Activated B cell treated with CpG ODN at 0.5 μM for 24 hours (primary cell): ENCODE results near the gene GSTO1. TPM values are rescaled to one million over a fixed set of nuclear protein-coding genes. Genes with fewer than 3 reads are reported as not detected.

Source experiments
- ATAC-seq: fragments of 200-7000 bp; cut with Tn5 transposase; one replicate; pipeline ENCODE4 v1.10.0; 2021; ENCODE audit warnings: low read depth, mild to moderate bottlenecking, moderate library complexity
- CTCF ChIA-PET: fragments of 350-600 bp; sonication (Branson Sonifier 250); formaldehyde crosslinking; loops from one replicate; lab custom pipeline; 2021; ENCODE audit warnings: antibody characterized with exemption; lab: Charles Lee
- POLR2A ChIA-PET: fragments of 350-600 bp; sonication (Branson Sonifier 250); formaldehyde crosslinking; loops from one replicate; lab custom pipeline; 2021; ENCODE audit warnings: antibody characterized with exemption; lab: Charles Lee
- DNase-seq: peaks from one replicate; pipeline ENCODE4 v3.0.0; 2022
- H3K27ac Mint-ChIP-seq: one replicate; pipeline ENCODE4 v1.8.0; 2020; ENCODE audit warnings: mixed read lengths
- H3K27me3 Mint-ChIP-seq: one replicate; pipeline ENCODE4 v1.8.0; 2021; ENCODE audit warnings: mixed read lengths
- H3K36me3 Mint-ChIP-seq: one replicate; pipeline ENCODE4 v1.8.0; 2021; ENCODE audit warnings: low read depth, mixed read lengths
- H3K4me1 Mint-ChIP-seq: one replicate; pipeline ENCODE4 v1.8.0; 2021; ENCODE audit warnings: mixed read lengths
- H3K4me3 Mint-ChIP-seq: one replicate; pipeline ENCODE4 v1.8.0; 2020; ENCODE audit warnings: mild to moderate bottlenecking, mixed read lengths
- H3K9me3 Mint-ChIP-seq: one replicate; pipeline ENCODE4 v1.8.0; 2020; ENCODE audit warnings: mixed read lengths
- CTCF ChIP-seq: fragments of 200-600 bp; IDR thresholded peaks from one replicate; pipeline ENCODE4 v1.8.0; 2022; ENCODE audit warnings: antibody characterized with exemption, mild to moderate bottlenecking
- intact Hi-C: fragments of 100-400 bp; cut with micrococcal nuclease; formaldehyde crosslinking; loops from one replicate; pipeline ENCODE4 v1.15.1; 2024
- total RNA-seq: library from RNA; stranded (reverse); gene quantifications from 2 replicates; pipeline ENCODE4 v1.2.3, GENCODE V29; 2022

Gene GSTO1
- total RNA-seq, 1 donor from 2014 or later = 43.0 TPM

GRCh38 chr10:104306897-104307296, 52.2 kb downstream of the GSTO1 start:
- ATAC-seq = no peak
- Mint-ChIP-seq H3K36me3 (peaks cover 19% of the 10 kb centered on the region), H3K27me3 (no peaks in the 10 kb centered on the region), H3K9me3 (no peaks in the 10 kb centered on the region), H3K4me1 (peaks cover 23% of the 10 kb centered on the region), H3K4me3 (no peak overlapping the region), H3K27ac (no peak overlapping the region)
- CTCF ChIA-PET = interaction anchor here (1.0 to 8.7 kb wide), 12 partner anchors 14 to 47 kb away, joined by 3 to 208 read pairs (median 9); partner anchors contain the start of genes CFAP58 and ITPRIP
- intact Hi-C loops = no loop called here
- POLR2A ChIA-PET = interaction anchor here (1.6 to 3.0 kb wide), 3 partner anchors 22 to 44 kb away, joined by 11 to 32 read pairs (median 22); partner anchors contain the start of gene ITPRIP
- no peak for DNase-seq
- no peak for TF ChIP-seq CTCF

GRCh38 chr10:104307576-104308438, 53.1 kb downstream of the GSTO1 start:
- no peak overlapping the region for H3K4me3 Mint-ChIP-seq
- no peak for TF ChIP-seq CTCF
- H3K4me1 Mint-ChIP-seq = peaks cover 23% of the 10 kb centered on the region
- peak overlapping the region; percentile 64 for H3K27ac Mint-ChIP-seq
- no peak for DNase-seq
- CTCF ChIA-PET = interaction anchor here (0.6 to 8.7 kb wide), 9 partner anchors 13 to 46 kb away, joined by 3 to 208 read pairs (median 7); partner anchors contain the start of gene CFAP58
- POLR2A ChIA-PET = interaction anchor here (0.5 to 3.0 kb wide), 3 partner anchors 40 to 1107 kb away, joined by 3 to 22 read pairs (median 4); no protein-coding TSS in a partner anchor
- H3K9me3 Mint-ChIP-seq = no peaks in the 10 kb centered on the region
- ATAC-seq = no peak
- intact Hi-C loops = loop anchor here (2.0 kb wide), 1 partner anchor 23 kb away; no protein-coding TSS in a partner anchor
- H3K27me3 Mint-ChIP-seq = no peaks in the 10 kb centered on the region
- peaks cover 28% of the 10 kb centered on the region for H3K36me3 Mint-ChIP-seq

GRCh38 chr10:104308439-104308903, 53.8 kb downstream of the GSTO1 start:
- peaks cover 23% of the 10 kb centered on the region for H3K4me1 Mint-ChIP-seq
- peak; percentile 19 for ATAC-seq
- peak overlapping the region; percentile 64 for H3K27ac Mint-ChIP-seq
- peaks cover 35% of the 10 kb centered on the region for H3K36me3 Mint-ChIP-seq
- no peaks in the 10 kb centered on the region for H3K27me3 Mint-ChIP-seq
- TF ChIP-seq CTCF = no peak
- intact Hi-C loops = loop anchor here (2.0 kb wide), 1 partner anchor 22 kb away; no protein-coding TSS in a partner anchor
- H3K4me3 Mint-ChIP-seq = no peak overlapping the region
- ChIA-PET POLR2A (interaction anchor here (0.5 kb wide), 1 partner anchor 1108 kb away, joined by 3 read pairs; no protein-coding TSS in a partner anchor), CTCF (interaction anchor here (0.6 to 8.7 kb wide), 4 partner anchors 15 to 45 kb away, joined by 3 to 208 read pairs (median 10); partner anchors contain the start of gene CFAP58)
- H3K9me3 Mint-ChIP-seq = no peaks in the 10 kb centered on the region
- no peak for DNase-seq

GRCh38 chr10:104309980-104310978, 55.6 kb downstream of the GSTO1 start:
- Mint-ChIP-seq H3K36me3 (peaks cover 53% of the 10 kb centered on the region), H3K9me3 (no peaks in the 10 kb centered on the region), H3K4me3 (no peak overlapping the region), H3K4me1 (peaks cover 23% of the 10 kb centered on the region), H3K27ac (no peak overlapping the region), H3K27me3 (no peaks in the 10 kb centered on the region)
- DNase-seq (no peak), ATAC-seq (no peak)
- TF ChIP-seq CTCF = no peak
- intact Hi-C loops = loop anchor here (2.0 kb wide), 1 partner anchor 21 kb away; no protein-coding TSS in a partner anchor
- ChIA-PET POLR2A (no interaction called here), CTCF (interaction anchor here (8.7 kb wide), 1 partner anchor 40 kb away, joined by 208 read pairs; no protein-coding TSS in a partner anchor)
